Fibroblast of lung (primary cell): ENCODE measurements around the gene BTF3.

Experiments
- CTCF ChIP-seq, 2 donors: IDR thresholded peaks in 1 of 2; conservative IDR thresholded peaks in 1 of 2; 1 replicate in 1 of 2; 2 replicates in 1 of 2; pipeline ENCODE4 v1.5.1; 2011 to 2012; ENCODE audit warnings: low read length in 2 of 2, control low read depth in 1 of 2, inconsistent platforms in 1 of 2, low read depth in 1 of 2, mild to moderate bottlenecking in 1 of 2
- EZH2 ChIP-seq: IDR thresholded peaks from 2 replicates; pipeline ENCODE4 v1.5.1; 2012; ENCODE audit warnings: low read length, control low read depth, mild to moderate bottlenecking; ENCODE audit errors: missing control alignments

DNA sequence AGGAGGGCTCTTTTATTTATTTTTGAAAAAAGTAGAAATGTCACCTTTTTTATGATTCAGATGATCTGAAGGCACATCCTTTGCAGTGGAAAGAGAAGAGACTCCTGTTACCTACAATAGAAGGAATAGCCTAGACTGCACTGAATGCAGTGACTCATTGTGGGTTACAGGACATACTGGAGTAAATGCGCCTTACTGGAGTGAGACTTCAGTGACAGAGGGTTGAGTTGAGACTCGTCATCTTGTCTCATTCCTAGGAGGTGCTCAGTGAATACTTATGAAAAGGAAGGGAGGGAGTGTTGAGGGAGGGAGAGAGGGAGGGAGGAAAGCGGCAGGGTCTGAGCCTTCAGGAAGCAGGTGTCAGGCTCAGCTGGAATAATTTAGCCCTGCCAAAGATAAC is 42.0 kb downstream of the BTF3 start:
- TF ChIP-seq EZH2 (no peak), CTCF (conservative IDR thresholded peaks at IDR 0.05 in 1 of 2, IDR thresholded peaks at IDR 0.05 in 1 of 2; ENCODE audit: low read depth in 1 of 2, low read length in 2 of 2) (no peak)
